Osteoblast (primary cell): ENCODE data around the gene PSMB3. TPM values are rescaled to one million over a fixed set of nuclear protein-coding genes. Genes with fewer than 3 reads are reported as not detected.

Experiments
- DNase-seq: peaks from one replicate; pipeline ENCODE4 v3.0.0; 2011; ENCODE audit warnings: low spot score, mixed read lengths; ENCODE audit not compliant: insufficient read length; ENCODE audit errors: missing footprints
- H2AFZ ChIP-seq: 2 replicates; pipeline ENCODE4 v1.6.0; 2011; ENCODE audit warnings: mild to moderate bottlenecking, low read length
- H3K27ac ChIP-seq: 2 replicates; pipeline ENCODE4 v1.5.1; 2011; ENCODE audit warnings: mild to moderate bottlenecking, low read depth, low read length, moderate library complexity
- H3K27me3 ChIP-seq: 2 replicates; pipeline ENCODE4 v1.6.0; 2012; ENCODE audit warnings: mild to moderate bottlenecking, control low read depth, inconsistent platforms, low read length, moderate library complexity; ENCODE audit not compliant: insufficient read depth
- H3K36me3 ChIP-seq: 2 replicates; pipeline ENCODE4 v1.5.1; 2011; ENCODE audit warnings: mild to moderate bottlenecking, low read length, control low read depth, moderate library complexity; ENCODE audit not compliant: insufficient read depth
- H3K4me1 ChIP-seq: 2 replicates; pipeline ENCODE4 v1.5.1; 2011; ENCODE audit warnings: mild to moderate bottlenecking, low read length, control low read depth, moderate library complexity; ENCODE audit not compliant: insufficient read depth
- H3K4me2 ChIP-seq: 2 replicates; pipeline ENCODE4 v1.6.0; 2011; ENCODE audit warnings: mild to moderate bottlenecking, low read length; ENCODE audit not compliant: insufficient read depth
- H3K4me3 ChIP-seq: fragments of 200-600 bp; sonication (generic); 3 replicates; pipeline ENCODE4 v1.5.1; 2012; ENCODE audit warnings: mild to moderate bottlenecking, low read length, inconsistent platforms; ENCODE audit not compliant: insufficient read depth
- H3K79me2 ChIP-seq: 2 replicates; pipeline ENCODE4 v1.6.0; 2012; ENCODE audit warnings: mild to moderate bottlenecking, low read length, control low read depth, inconsistent platforms; ENCODE audit not compliant: insufficient read depth
- H3K9me3 ChIP-seq: 2 replicates; pipeline ENCODE4 v1.5.1; 2011; ENCODE audit warnings: low read depth, low read length, control low read depth
- H4K20me1 ChIP-seq: 2 replicates; pipeline ENCODE4 v1.6.0; 2012; ENCODE audit warnings: mild to moderate bottlenecking, low read length, control low read depth; ENCODE audit not compliant: insufficient read depth
- CTCF ChIP-seq: IDR thresholded peaks from 2 replicates; pipeline ENCODE4 v1.5.1; 2011; ENCODE audit warnings: mild to moderate bottlenecking, low read depth, low read length, moderate library complexity; ENCODE audit errors: extremely low read depth
- total RNA-seq: library from RNA; depleted of rRNA; stranded (reverse); fragments of >200 nt; gene quantifications from 2 replicates; pipeline ENCODE4 v1.2.3, GENCODE V29; 2012

The PSMB3 gene
- total RNA-seq, 1 donor: 235 TPM

DNA sequence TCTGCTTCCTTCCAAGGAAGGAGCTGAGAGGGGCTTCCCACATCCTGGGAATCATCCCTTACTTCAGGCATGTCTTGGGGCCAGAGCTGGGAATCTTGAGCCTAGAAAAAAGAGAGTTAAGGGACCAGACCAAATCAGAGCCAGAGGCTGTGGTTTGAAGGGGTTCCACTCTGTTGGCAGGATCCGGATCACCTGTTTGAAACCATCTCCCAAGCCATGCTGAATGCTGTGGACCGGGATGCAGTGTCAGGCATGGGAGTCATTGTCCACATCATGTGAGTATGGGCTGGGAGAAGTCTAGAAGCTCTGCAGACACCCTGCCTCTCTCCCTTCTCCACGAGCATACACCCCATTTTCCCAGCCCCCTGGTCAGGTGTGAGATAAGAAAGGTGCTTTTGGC is 9.7 kb downstream of the PSMB3 start:
- Histone ChIP-seq H3K9me3 (no peaks in the 10 kb centered on the region), H2AFZ (no peak overlapping the region), H3K27ac (no peak overlapping the region), H3K36me3 (peaks cover 77% of the 10 kb centered on the region), H3K4me1 (no peaks in the 10 kb centered on the region), H3K27me3 (no peaks in the 10 kb centered on the region), H4K20me1 (peaks cover 7% of the 10 kb centered on the region), H3K4me3 (no peak overlapping the region), H3K79me2 (peaks cover 13% of the 10 kb centered on the region), H3K4me2 (no peak overlapping the region)
- DNase-seq: no peak
- no peak for TF ChIP-seq CTCF

- no peak for DNase-seq
- no peaks in the 10 kb centered on the region for H3K9me3 ChIP-seq
- peaks cover 4% of the 10 kb centered on the region for H3K79me2 ChIP-seq
- H4K20me1 ChIP-seq: peaks cover 7% of the 10 kb centered on the region
- peaks cover 84% of the 10 kb centered on the region for H3K36me3 ChIP-seq
- no peak overlapping the region for H2AFZ ChIP-seq
- H3K4me3 ChIP-seq: no peak overlapping the region
- no peaks in the 10 kb centered on the region for H3K4me1 ChIP-seq
- H3K27me3 ChIP-seq: no peaks in the 10 kb centered on the region
- H3K4me2 ChIP-seq: no peak overlapping the region
- no peak overlapping the region for H3K27ac ChIP-seq
- TF ChIP-seq CTCF: no peak
Observed at GRCh38 chr17:38766341-38766740, 13.8 kb downstream of the PSMB3 start.

GRCh38 chr17:38768417-38768816 is 15.9 kb downstream of the PSMB3 start:
- Histone ChIP-seq H3K36me3 (peaks cover 81% of the 10 kb centered on the region), H4K20me1 (peaks cover 4% of the 10 kb centered on the region), H3K4me3 (no peak overlapping the region), H3K27ac (no peak overlapping the region), H2AFZ (no peak overlapping the region), H3K27me3 (no peaks in the 10 kb centered on the region), H3K4me2 (no peak overlapping the region), H3K4me1 (no peaks in the 10 kb centered on the region), H3K9me3 (no peaks in the 10 kb centered on the region), H3K79me2 (peaks cover 4% of the 10 kb centered on the region)
- no peak for TF ChIP-seq CTCF
- no peak for DNase-seq

GRCh38 chr17:38773258-38773657 is 20.7 kb downstream of the PSMB3 start:
- no peak for DNase-seq
- no peaks in the 10 kb centered on the region for H3K4me1 ChIP-seq
- no peaks in the 10 kb centered on the region for H3K27me3 ChIP-seq
- H4K20me1 ChIP-seq: no peaks in the 10 kb centered on the region
- no peaks in the 10 kb centered on the region for H3K9me3 ChIP-seq
- no peak overlapping the region for H3K27ac ChIP-seq
- H2AFZ ChIP-seq: no peak overlapping the region
- no peaks in the 10 kb centered on the region for H3K79me2 ChIP-seq
- H3K4me2 ChIP-seq: no peak overlapping the region
- TF ChIP-seq CTCF: no peak
- peaks cover 69% of the 10 kb centered on the region for H3K36me3 ChIP-seq
- H3K4me3 ChIP-seq: no peak overlapping the region
